Epithelial cell of proximal tubule (primary cell): Measurements from ENCODE around the gene PLCB1. TPM values are rescaled to one million over a fixed set of nuclear protein-coding genes. Genes with fewer than 3 reads are reported as not detected.

Source experiments
- DNase-seq: peaks from one replicate; pipeline ENCODE4 v3.0.0-alpha.2; 2011; ENCODE audit warnings: low read depth
- H3K4me3 ChIP-seq: 2 replicates; pipeline ENCODE4 v1.5.1; 2011; ENCODE audit warnings: low read depth, mild to moderate bottlenecking, low read length
- total RNA-seq: library from RNA; depleted of rRNA; stranded (reverse); fragments of >200 nt; gene quantifications from 2 replicates; pipeline ENCODE4 v1.2.3, GENCODE V29; 2015
- TF ChIP-seq, protein P1 (sequence below): conservative IDR thresholded peaks from 2 replicates; pipeline ENCODE4 v1.5.1; 2012; ENCODE audit warnings: low read depth, mild to moderate bottlenecking, low read length

Gene PLCB1
- total RNA-seq, 1 donor from 2014 or later = 2.2 TPM

GRCh38 chr20:8357703-8358102 lies 225.6 kb downstream of the PLCB1 start:
- no peak for DNase-seq
- no peak overlapping the region for H3K4me3 ChIP-seq
- TF ChIP-seq, protein P1, sequence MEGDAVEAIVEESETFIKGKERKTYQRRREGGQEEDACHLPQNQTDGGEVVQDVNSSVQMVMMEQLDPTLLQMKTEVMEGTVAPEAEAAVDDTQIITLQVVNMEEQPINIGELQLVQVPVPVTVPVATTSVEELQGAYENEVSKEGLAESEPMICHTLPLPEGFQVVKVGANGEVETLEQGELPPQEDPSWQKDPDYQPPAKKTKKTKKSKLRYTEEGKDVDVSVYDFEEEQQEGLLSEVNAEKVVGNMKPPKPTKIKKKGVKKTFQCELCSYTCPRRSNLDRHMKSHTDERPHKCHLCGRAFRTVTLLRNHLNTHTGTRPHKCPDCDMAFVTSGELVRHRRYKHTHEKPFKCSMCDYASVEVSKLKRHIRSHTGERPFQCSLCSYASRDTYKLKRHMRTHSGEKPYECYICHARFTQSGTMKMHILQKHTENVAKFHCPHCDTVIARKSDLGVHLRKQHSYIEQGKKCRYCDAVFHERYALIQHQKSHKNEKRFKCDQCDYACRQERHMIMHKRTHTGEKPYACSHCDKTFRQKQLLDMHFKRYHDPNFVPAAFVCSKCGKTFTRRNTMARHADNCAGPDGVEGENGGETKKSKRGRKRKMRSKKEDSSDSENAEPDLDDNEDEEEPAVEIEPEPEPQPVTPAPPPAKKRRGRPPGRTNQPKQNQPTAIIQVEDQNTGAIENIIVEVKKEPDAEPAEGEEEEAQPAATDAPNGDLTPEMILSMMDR = no peak

DNA sequence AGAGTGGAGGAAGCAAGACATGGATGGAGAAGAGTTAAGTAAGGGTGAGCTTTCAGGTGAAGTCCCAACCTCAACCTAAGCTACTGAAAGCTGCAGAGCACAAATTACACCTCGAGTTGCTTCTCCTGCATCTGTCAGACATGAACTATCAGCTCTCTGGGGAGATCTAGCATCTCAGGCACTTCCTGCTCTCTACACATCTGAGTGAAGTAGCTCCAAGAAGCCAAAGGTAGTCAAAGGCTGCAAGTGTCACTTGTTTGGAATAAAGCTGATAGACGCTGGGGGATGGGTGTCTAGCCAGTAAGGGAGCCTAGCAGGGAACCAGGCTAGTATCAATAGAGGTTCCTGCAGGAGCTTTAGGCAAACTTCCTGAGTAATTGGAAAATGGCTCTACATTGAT lies 228.0 kb downstream of the PLCB1 start:
- no peak overlapping the region for H3K4me3 ChIP-seq
- DNase-seq = no peak
- TF ChIP-seq, protein P1 = no peak

GRCh38 chr20:8361006-8361652 lies 229.1 kb downstream of the PLCB1 start:
- DNase-seq = peak; percentile 10
- TF ChIP-seq, protein P1 = peak; percentile 34
- no peak overlapping the region for H3K4me3 ChIP-seq

DNA sequence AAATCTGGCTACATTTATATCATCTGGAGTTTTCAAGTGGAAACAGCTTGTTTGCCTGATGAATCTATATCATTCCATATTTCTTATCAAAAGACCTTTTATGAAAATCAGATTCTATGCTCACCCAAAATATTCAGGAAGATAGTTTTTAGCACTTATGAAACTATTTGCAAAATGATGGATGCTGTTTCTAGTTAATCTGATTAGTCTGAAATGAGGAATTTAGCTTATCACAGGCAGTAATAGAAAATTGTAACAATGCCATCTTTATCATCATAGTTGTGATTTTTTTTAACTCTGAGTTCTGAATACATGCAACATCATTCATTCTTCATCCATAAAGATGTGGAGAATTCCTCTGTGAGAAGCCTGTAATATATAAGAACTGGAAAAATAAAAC lies 229.7 kb downstream of the PLCB1 start:
- no peak for DNase-seq
- TF ChIP-seq, protein P1 = no peak

DNA sequence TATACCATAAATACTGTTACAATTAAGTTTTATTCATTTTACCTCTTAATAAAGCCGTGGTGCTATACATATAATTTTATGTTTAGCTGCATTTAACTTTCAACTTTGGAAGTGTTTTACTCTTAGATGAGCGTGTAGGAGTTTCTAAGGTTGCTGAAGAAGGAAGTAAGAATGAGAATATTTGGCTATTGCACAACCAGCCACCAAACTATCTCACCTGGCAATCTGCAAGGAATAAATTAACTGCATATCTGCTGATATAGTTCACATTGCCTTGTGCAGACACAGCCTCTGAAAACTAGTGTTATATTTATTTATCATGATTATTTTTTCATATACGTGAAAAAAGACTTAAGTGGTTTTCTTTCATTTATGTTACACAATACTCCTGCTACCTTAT lies 230.4 kb downstream of the PLCB1 start:
- H3K4me3 ChIP-seq = no peak overlapping the region
- no peak for DNase-seq
- TF ChIP-seq, protein P1 = no peak

More for the DNA sequence above, 229.7 kb downstream of the PLCB1 start:
- H3K4me3 ChIP-seq = no peak overlapping the region

DNA sequence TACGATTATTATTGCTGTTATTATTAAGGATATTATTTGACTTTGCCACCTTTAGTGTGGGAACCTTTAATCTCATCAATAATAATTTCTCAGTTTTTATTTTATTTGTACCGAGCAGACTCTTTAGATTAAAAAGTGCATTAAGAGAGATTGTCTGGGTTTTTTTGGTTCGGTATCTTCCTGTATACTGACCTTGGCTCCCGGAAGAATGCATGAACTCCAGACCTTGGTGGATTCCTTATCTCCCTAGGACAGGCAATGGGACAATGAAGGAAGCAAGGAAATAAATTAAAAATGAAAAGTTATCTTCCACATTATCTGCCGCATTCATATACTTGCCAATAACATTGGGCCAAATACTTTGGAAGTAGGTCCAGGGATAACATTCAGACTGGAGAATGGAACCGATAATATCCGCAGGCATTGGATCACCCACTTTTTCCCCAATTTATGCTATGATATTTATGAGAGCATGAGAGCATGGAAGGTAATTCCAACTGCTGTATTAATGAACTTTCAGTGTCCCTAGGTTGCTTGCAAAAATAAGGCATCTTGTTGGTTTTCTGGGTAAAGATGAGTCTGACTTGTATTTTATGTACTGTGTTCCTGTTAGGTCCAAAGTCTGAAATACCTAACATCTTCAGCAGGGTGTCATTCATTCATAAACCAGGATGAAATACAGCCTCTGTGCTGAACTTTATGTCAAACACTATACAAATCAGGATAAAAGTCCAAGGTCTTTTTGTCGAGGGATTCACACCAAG lies 232.1 kb downstream of the PLCB1 start:
- TF ChIP-seq, protein P1 = no peak
- no peak overlapping the region for H3K4me3 ChIP-seq
- DNase-seq = no peak
